GM23338 (cell line): Measurements from ENCODE around the gene TANGO2. TPM values are rescaled to one million over a fixed set of nuclear protein-coding genes. Genes with fewer than 3 reads are reported as not detected.

Experiments
- ATAC-seq: fragments of 200-7000 bp; cut with Tn5 transposase; 3 replicates; pipeline ENCODE4 v1.9.1; 2020
- DNase-seq: peaks from one replicate; pipeline ENCODE4 v3.0.0-alpha.2; 2015; ENCODE audit warnings: low spot score
- H2AFZ ChIP-seq: fragments of 200-600 bp; sonication (generic); 2 replicates; pipeline ENCODE4 v1.8.0; 2016; ENCODE audit warnings: antibody characterized with exemption, mild to moderate bottlenecking, moderate library complexity
- H3F3A ChIP-seq: fragments of 200-600 bp; sonication (generic); replicated peaks from 2 replicates; pipeline ENCODE4 v1.8.0; 2017; ENCODE audit warnings: antibody characterized with exemption, mixed run types, low read depth
- H3K27ac ChIP-seq: fragments of 200-600 bp; sonication (generic); 2 replicates; pipeline ENCODE4 v1.6.1; 2016; ENCODE audit warnings: low read depth
- H3K27me3 ChIP-seq: fragments of 200-600 bp; sonication (generic); 2 replicates; pipeline ENCODE4 v1.8.0; 2016; ENCODE audit warnings: mild to moderate bottlenecking, mixed run types, moderate library complexity; ENCODE audit not compliant: insufficient read depth
- H3K36me3 ChIP-seq: fragments of 200-600 bp; sonication (generic); 2 replicates; pipeline ENCODE4 v1.8.0; 2016; ENCODE audit warnings: mild to moderate bottlenecking; ENCODE audit not compliant: insufficient read depth
- H3K4me1 ChIP-seq: fragments of 200-600 bp; sonication (generic); 2 replicates; pipeline ENCODE4 v1.8.0; 2016; ENCODE audit warnings: mild to moderate bottlenecking, moderate library complexity; ENCODE audit not compliant: insufficient read depth
- H3K4me2 ChIP-seq: fragments of 200-600 bp; sonication (generic); 2 replicates; pipeline ENCODE4 v1.7.1; 2017; ENCODE audit warnings: mixed run types
- H3K4me3 ChIP-seq: fragments of 200-600 bp; sonication (generic); 2 replicates; pipeline ENCODE4 v1.6.1; 2016; ENCODE audit warnings: mixed run types
- H3K79me2 ChIP-seq: fragments of 200-600 bp; sonication (generic); replicated peaks from 2 replicates; pipeline ENCODE4 v1.8.0; 2017; ENCODE audit warnings: mild to moderate bottlenecking; ENCODE audit not compliant: insufficient read depth
- H3K9me2 ChIP-seq: fragments of 200-600 bp; sonication (generic); 2 replicates; pipeline ENCODE4 v1.8.0; 2017; ENCODE audit not compliant: insufficient read depth
- H4K20me1 ChIP-seq: fragments of 200-600 bp; sonication (generic); replicated peaks from 2 replicates; pipeline ENCODE4 v1.8.0; 2017; ENCODE audit warnings: mild to moderate bottlenecking; ENCODE audit not compliant: insufficient read depth
- H3K27ac Mint-ChIP-seq: 2 replicates; pipeline ENCODE4 v1.8.0; 2020; ENCODE audit warnings: inconsistent platforms, mild to moderate bottlenecking, moderate library complexity, mixed read lengths
- H3K27me3 Mint-ChIP-seq: 3 replicates; pipeline ENCODE4 v1.8.0; 2022; ENCODE audit warnings: low read depth, mild to moderate bottlenecking, moderate library complexity, mixed read lengths, inconsistent platforms; ENCODE audit not compliant: insufficient read depth, poor library complexity
- H3K36me3 Mint-ChIP-seq: 3 replicates; pipeline ENCODE4 v1.8.0; 2021; ENCODE audit warnings: low read depth, mild to moderate bottlenecking, inconsistent platforms, moderate library complexity, mixed read lengths
- H3K4me1 Mint-ChIP-seq: 3 replicates; pipeline ENCODE4 v1.8.0; 2020; ENCODE audit warnings: mild to moderate bottlenecking, inconsistent platforms, mixed read lengths
- H3K4me3 Mint-ChIP-seq: 3 replicates; pipeline ENCODE4 v1.8.0; 2021; ENCODE audit warnings: moderate library complexity, mild to moderate bottlenecking, inconsistent platforms, mixed read lengths
- H3K9me3 Mint-ChIP-seq: 3 replicates; pipeline ENCODE4 v1.8.0; 2020; ENCODE audit warnings: moderate library complexity, mild to moderate bottlenecking, inconsistent platforms, mixed read lengths
- CREB1 ChIP-seq: fragments of 250-450 bp; sonication (Bioruptor Pico); IDR thresholded peaks from 2 replicates; pipeline ENCODE4 v1.5.0; 2020; ENCODE audit warnings: low read depth, mild to moderate bottlenecking, moderate library complexity
- EZH2 ChIP-seq: fragments of 200-600 bp; sonication (generic); IDR thresholded peaks from one replicate; pipeline ENCODE4 v1.8.0; 2017; ENCODE audit warnings: antibody characterized with exemption, mild to moderate bottlenecking, low read depth; ENCODE audit not compliant: unreplicated experiment
- JUNB ChIP-seq: IDR thresholded peaks from one replicate; pipeline ENCODE4 v1.6.1; 2016; ENCODE audit warnings: antibody characterized with exemption; ENCODE audit not compliant: unreplicated experiment
- POLR2AphosphoS5 ChIP-seq: IDR thresholded peaks from 2 replicates; pipeline ENCODE4 v1.6.1; 2016; ENCODE audit warnings: antibody characterized with exemption, low read depth
- STAT1 ChIP-seq: IDR thresholded peaks from one replicate; pipeline ENCODE4 v1.6.1; 2016; ENCODE audit warnings: antibody characterized with exemption; ENCODE audit not compliant: unreplicated experiment
- ZNF114 ChIP-seq: fragments of 250-450 bp; sonication (Bioruptor Pico); IDR thresholded peaks from 2 replicates; pipeline ENCODE4 v1.5.0; 2020; ENCODE audit warnings: mild to moderate bottlenecking, moderate library complexity
- ZNF462 ChIP-seq: fragments of 250-450 bp; sonication (Bioruptor Pico); IDR thresholded peaks from 2 replicates; pipeline ENCODE4 v1.5.0; 2020; ENCODE audit warnings: mild to moderate bottlenecking, moderate library complexity
- polyA plus RNA-seq: library from polyadenylated mRNA; unstranded; fragments of >200 nt; fragmentation: Nextera tagmentation; extraction: Ambion mirVana; gene quantifications from 2 replicates; pipeline ENCODE4 v1.2.1, GENCODE V29; 2016
- total RNA-seq: library from RNA; depleted of rRNA; stranded (reverse); fragments of >200 nt; shearing (Covaris generic); gene quantifications from 2 replicates; pipeline ENCODE4 v1.2.3, GENCODE V29; 2014

The TANGO2 gene
- total and polyA plus RNA-seq, 2 experiments from 2014 or later, result 6.9 to 15.0 TPM

GRCh38 chr22:20015187-20015625 is 5.7 kb upstream of the TANGO2 start (continued):
- TF ChIP-seq ZNF462 (CRISPR knock-in tag) (no peak), POLR2AphosphoS5 (no peak), ZNF114 (no peak), CREB1 (no peak)

GRCh38 chr22:20015971-20016733 is 4.8 kb upstream of the TANGO2 start:
- ATAC-seq, result peak; percentile 15
- peaks cover 44% of the 10 kb centered on the region for H3K27me3 Mint-ChIP-seq
- peaks cover 46% of the 10 kb centered on the region for H3K27me3 ChIP-seq

More at GRCh38 chr22:20015971-20016733, 4.8 kb upstream of the TANGO2 start:
- no peaks in the 10 kb centered on the region for H3F3A ChIP-seq
- Mint-ChIP-seq H3K27ac (no peak overlapping the region), H3K9me3 (no peaks in the 10 kb centered on the region), H3K4me1 (peaks cover 5% of the 10 kb centered on the region), H3K36me3 (no peaks in the 10 kb centered on the region; the same call in 2 of the 3 replicates), H3K4me3 (peak overlapping the region; percentile 63; the same call in 2 of the 3 replicates)
- peak overlapping the region; percentile 87 for H3K4me3 ChIP-seq
- H3K4me1 ChIP-seq, result peaks cover 10% of the 10 kb centered on the region; the same call in 1 of the 2 replicates
- no peaks in the 10 kb centered on the region for H4K20me1 ChIP-seq
- H3K27ac ChIP-seq, result no peak overlapping the region
- peak; percentile 76 for DNase-seq
- H3K36me3 ChIP-seq, result no peaks in the 10 kb centered on the region
- peak overlapping the region; percentile 83 for H3K4me2 ChIP-seq
- TF ChIP-seq EZH2, result no peak
- no peak for TF ChIP-seq POLR2AphosphoS5
- TF ChIP-seq ZNF462 (CRISPR knock-in tag), result no peak
- no peak for TF ChIP-seq JUNB
- no peak for TF ChIP-seq STAT1
- TF ChIP-seq ZNF114, result no peak
- no peaks in the 10 kb centered on the region for H3K9me2 ChIP-seq
- no peaks in the 10 kb centered on the region for H3K79me2 ChIP-seq
- peak overlapping the region; percentile 56; the same call in 1 of the 2 replicates for H2AFZ ChIP-seq
